HEK293 (cell line): Measurements from ENCODE around the gene CLK2.
A peak's percentile ranks its signal among the peaks of the same experiment; 100 is the strongest.

Experiments used
- CTCF ChIA-PET: fragments of 350-600 bp; formaldehyde crosslinking; extraction: SDS; loops from one replicate; lab custom pipeline; 2021; ENCODE audit warnings: antibody characterized with exemption; lab: Yijun Ruan, JAX
- POLR2A ChIA-PET: fragments of 300-600 bp; formaldehyde crosslinking; extraction: SDS; loops from one replicate; lab custom pipeline; 2020; ENCODE audit warnings: antibody characterized with exemption, inconsistent platforms; lab: Yijun Ruan, JAX
- H3K27ac ChIP-seq: fragments of 200-500 bp; sonication (Bioruptor generic); 2 replicates; pipeline ENCODE4 v1.5.1; 2014; ENCODE audit warnings: low read depth, low read length, control low read depth, inconsistent platforms; ENCODE audit errors: extremely low read depth
- H3K36me3 ChIP-seq, 2 experiments: fragments of 200-500 bp in 1 of 2; sonication (Bioruptor generic) in 1 of 2; 1 replicate in 1 of 2; 2 replicates in 1 of 2; pipeline ENCODE4 v1.5.1; 2014 to 2017; ENCODE audit warnings: inconsistent platforms in 2 of 2, low read length in 2 of 2; ENCODE audit not compliant: control insufficient read depth in 2 of 2, insufficient read depth in 1 of 2
- H3K4me1 ChIP-seq: fragments of 200-500 bp; sonication (Bioruptor generic); 2 replicates; pipeline ENCODE4 v1.5.1; 2014; ENCODE audit warnings: mild to moderate bottlenecking, low read length, inconsistent platforms; ENCODE audit not compliant: control insufficient read depth, insufficient read depth
- H3K4me3 ChIP-seq: 2 replicates; pipeline ENCODE4 v1.5.1; 2011; ENCODE audit warnings: low read depth, mild to moderate bottlenecking, control low read depth, low read length, moderate library complexity
- H3K9me3 ChIP-seq: fragments of 200-500 bp; sonication (Bioruptor generic); 2 replicates; pipeline ENCODE4 v1.5.1; 2014; ENCODE audit warnings: low read depth, low read length, inconsistent platforms; ENCODE audit not compliant: control insufficient read depth, insufficient read depth
- EGR2 ChIP-seq: fragments of 450-650 bp; formaldehyde crosslinking; IDR thresholded peaks from 2 replicates; pipeline ENCODE4 v1.5.1; 2016; ENCODE audit warnings: low read depth, missing biosample characterization, missing genetic modification characterization
- GFI1B ChIP-seq: fragments of 450-650 bp; formaldehyde crosslinking; IDR thresholded peaks from 2 replicates; pipeline ENCODE4 v1.5.1; 2016; ENCODE audit warnings: missing biosample characterization, missing genetic modification characterization
- GLI2 ChIP-seq: fragments of 450-650 bp; formaldehyde crosslinking; IDR thresholded peaks from 2 replicates; pipeline ENCODE4; 2017; ENCODE audit warnings: missing biosample characterization, missing genetic modification characterization, low read depth, borderline replicate concordance
- IKZF3 ChIP-seq: fragments of 450-650 bp; IDR thresholded peaks from 2 replicates; pipeline ENCODE4 v1.5.0; 2018; ENCODE audit warnings: missing biosample characterization, mild to moderate bottlenecking, missing genetic modification characterization, moderate library complexity
- KLF1 ChIP-seq: fragments of 450-650 bp; formaldehyde crosslinking; IDR thresholded peaks from 2 replicates; pipeline ENCODE4 v1.5.1; 2016; ENCODE audit warnings: missing biosample characterization, missing genetic modification characterization
- KLF8 ChIP-seq: fragments of 450-650 bp; formaldehyde crosslinking; IDR thresholded peaks from 2 replicates; pipeline ENCODE4 v1.5.1; 2016; ENCODE audit warnings: missing biosample characterization, missing genetic modification characterization
- TCF7L2 ChIP-seq: IDR thresholded peaks from 2 replicates; pipeline ENCODE4 v1.6.1; 2011; ENCODE audit warnings: low read depth, mild to moderate bottlenecking, inconsistent platforms, low read length, moderate library complexity, borderline replicate concordance
- ZBTB8A ChIP-seq: fragments of 450-650 bp; formaldehyde crosslinking; IDR thresholded peaks from 2 replicates; pipeline ENCODE4 v1.5.1; 2016; ENCODE audit warnings: missing biosample characterization, missing genetic modification characterization
- ZFHX2 ChIP-seq: fragments of 450-650 bp; formaldehyde crosslinking; conservative IDR thresholded peaks from 2 replicates; pipeline ENCODE4 v1.5.1; 2016; ENCODE audit warnings: missing biosample characterization, missing genetic modification characterization
- ZNF112 ChIP-seq: fragments of 450-650 bp; formaldehyde crosslinking; IDR thresholded peaks from 2 replicates; pipeline ENCODE4 v1.5.0; 2017; ENCODE audit warnings: missing biosample characterization, missing genetic modification characterization
- ZNF114 ChIP-seq: fragments of 450-650 bp; formaldehyde crosslinking; IDR thresholded peaks from 2 replicates; pipeline ENCODE4 v1.5.0; 2017; ENCODE audit warnings: missing biosample characterization, missing genetic modification characterization
- ZNF146 ChIP-seq: fragments of 450-650 bp; formaldehyde crosslinking; IDR thresholded peaks from 2 replicates; pipeline ENCODE4 v1.5.1; 2016; ENCODE audit warnings: missing biosample characterization, missing genetic modification characterization
- ZNF169 ChIP-seq: fragments of 450-650 bp; formaldehyde crosslinking; IDR thresholded peaks from 2 replicates; pipeline ENCODE4 v1.5.1; 2016; ENCODE audit warnings: missing biosample characterization, missing genetic modification characterization
- ZNF221 ChIP-seq: fragments of 450-650 bp; formaldehyde crosslinking; IDR thresholded peaks from 2 replicates; pipeline ENCODE4 v1.5.1; 2017; ENCODE audit warnings: missing biosample characterization, missing genetic modification characterization, borderline replicate concordance
- ZNF23 ChIP-seq: fragments of 450-650 bp; formaldehyde crosslinking; IDR thresholded peaks from 2 replicates; pipeline ENCODE4 v1.5.1; 2016; ENCODE audit warnings: missing biosample characterization, missing genetic modification characterization, borderline replicate concordance
- ZNF426 ChIP-seq: fragments of 450-650 bp; formaldehyde crosslinking; IDR thresholded peaks from 2 replicates; pipeline ENCODE4 v1.5.1; 2017; ENCODE audit warnings: missing biosample characterization, missing genetic modification characterization, mild to moderate bottlenecking, inconsistent platforms, moderate library complexity
- ZNF501 ChIP-seq: fragments of 450-650 bp; formaldehyde crosslinking; IDR thresholded peaks from 2 replicates; pipeline ENCODE4 v1.5.1; 2016; ENCODE audit warnings: missing biosample characterization, missing genetic modification characterization
- ZNF514 ChIP-seq: fragments of 450-650 bp; formaldehyde crosslinking; IDR thresholded peaks from 2 replicates; pipeline ENCODE4 v1.5.1; 2016; ENCODE audit warnings: missing biosample characterization, missing genetic modification characterization
- ZNF585B ChIP-seq: fragments of 450-650 bp; formaldehyde crosslinking; IDR thresholded peaks from 2 replicates; pipeline ENCODE4 v1.5.1; 2016; ENCODE audit warnings: missing biosample characterization, missing genetic modification characterization
- ZNF600 ChIP-seq: fragments of 450-650 bp; formaldehyde crosslinking; IDR thresholded peaks from 2 replicates; pipeline ENCODE4 v1.5.1; 2016; ENCODE audit warnings: missing biosample characterization, missing genetic modification characterization
- ZNF624 ChIP-seq: fragments of 450-650 bp; formaldehyde crosslinking; IDR thresholded peaks from 2 replicates; pipeline ENCODE4 v1.5.1; 2017; ENCODE audit warnings: missing biosample characterization, missing genetic modification characterization
- ZNF707 ChIP-seq: fragments of 450-650 bp; formaldehyde crosslinking; IDR thresholded peaks from 2 replicates; pipeline ENCODE4 v1.5.1; 2016; ENCODE audit warnings: missing biosample characterization, missing genetic modification characterization
- ZNF768 ChIP-seq: fragments of 450-650 bp; formaldehyde crosslinking; IDR thresholded peaks from 2 replicates; pipeline ENCODE4 v1.5.1; 2018; ENCODE audit warnings: missing biosample characterization, mild to moderate bottlenecking, missing genetic modification characterization
- ZNF785 ChIP-seq: fragments of 450-650 bp; formaldehyde crosslinking; IDR thresholded peaks from 2 replicates; pipeline ENCODE4 v1.5.1; 2016; ENCODE audit warnings: missing biosample characterization, missing genetic modification characterization
- ZNF792 ChIP-seq: fragments of 450-650 bp; formaldehyde crosslinking; IDR thresholded peaks from 2 replicates; pipeline ENCODE4 v1.5.1; 2016; ENCODE audit warnings: missing biosample characterization, missing genetic modification characterization
- ZSCAN30 ChIP-seq: fragments of 450-650 bp; IDR thresholded peaks from 2 replicates; pipeline ENCODE4 v1.5.1; 2018; ENCODE audit warnings: missing biosample characterization, mild to moderate bottlenecking, missing genetic modification characterization, moderate library complexity
- TF ChIP-seq, protein P1 (sequence below): fragments of 450-650 bp; formaldehyde crosslinking; IDR thresholded peaks from 2 replicates; pipeline ENCODE4 v1.5.1; 2016; ENCODE audit warnings: missing biosample characterization, missing genetic modification characterization, borderline replicate concordance
- TF ChIP-seq, protein P2 (sequence below): fragments of 450-650 bp; formaldehyde crosslinking; IDR thresholded peaks from 2 replicates; pipeline ENCODE4 v1.5.1; 2016; ENCODE audit warnings: missing biosample characterization, missing genetic modification characterization
- TF ChIP-seq, protein P3 (sequence below): fragments of 450-650 bp; formaldehyde crosslinking; IDR thresholded peaks from 2 replicates; pipeline ENCODE4 v1.5.1; 2016; ENCODE audit warnings: missing biosample characterization, missing genetic modification characterization
- TF ChIP-seq, protein P4 (sequence below): fragments of 450-650 bp; formaldehyde crosslinking; IDR thresholded peaks from 2 replicates; pipeline ENCODE4 v1.5.1; 2017; ENCODE audit warnings: missing biosample characterization, missing genetic modification characterization

Gene CLK2

DNA sequence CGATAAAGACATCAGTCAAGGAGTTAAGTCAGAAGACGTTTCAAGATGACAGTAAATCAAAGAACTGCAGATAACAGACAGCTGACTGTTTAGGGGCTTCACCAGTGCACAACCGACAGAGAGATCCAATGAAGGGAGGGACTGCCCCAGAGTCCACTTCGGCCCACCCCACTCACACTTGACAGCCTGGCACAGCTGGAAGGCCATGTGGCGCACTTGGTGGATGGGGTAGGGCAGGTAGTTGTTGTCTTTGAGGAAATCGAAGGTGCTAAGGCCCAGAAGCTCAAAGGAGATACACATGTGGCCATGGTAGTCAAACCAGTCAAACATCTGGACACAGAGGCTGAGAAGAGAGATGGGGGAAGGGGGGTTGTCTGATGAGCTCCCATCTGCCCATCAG lies 6.8 kb downstream of the CLK2 start:
- ChIA-PET CTCF (interaction anchor here (0.6 to 2.1 kb wide), 7 partner anchors 9 to 1789 kb away, joined by 3 to 20 read pairs (median 3); partner anchors contain the start of gene ENTREP3), POLR2A (interaction anchor here (0.9 to 1.4 kb wide), 4 partner anchors 10 to 50 kb away, joined by 3 to 4 read pairs (median 4); partner anchors contain the start of gene ENTREP3)
- H3K4me3 ChIP-seq: no peak overlapping the region
- no peaks in the 10 kb centered on the region for H3K4me1 ChIP-seq
- peak overlapping the region; percentile 26; the same call in 1 of the 2 replicates for H3K27ac ChIP-seq
- H3K36me3 ChIP-seq: peaks cover 36 to 87% of the 10 kb centered on the region in 2 experiments
- no peaks in the 10 kb centered on the region for H3K9me3 ChIP-seq
- TF ChIP-seq ZNF426 (tag by site-specific recombination): no peak
- TF ChIP-seq ZNF169 (tag by site-specific recombination): no peak
- TF ChIP-seq, protein P1, sequence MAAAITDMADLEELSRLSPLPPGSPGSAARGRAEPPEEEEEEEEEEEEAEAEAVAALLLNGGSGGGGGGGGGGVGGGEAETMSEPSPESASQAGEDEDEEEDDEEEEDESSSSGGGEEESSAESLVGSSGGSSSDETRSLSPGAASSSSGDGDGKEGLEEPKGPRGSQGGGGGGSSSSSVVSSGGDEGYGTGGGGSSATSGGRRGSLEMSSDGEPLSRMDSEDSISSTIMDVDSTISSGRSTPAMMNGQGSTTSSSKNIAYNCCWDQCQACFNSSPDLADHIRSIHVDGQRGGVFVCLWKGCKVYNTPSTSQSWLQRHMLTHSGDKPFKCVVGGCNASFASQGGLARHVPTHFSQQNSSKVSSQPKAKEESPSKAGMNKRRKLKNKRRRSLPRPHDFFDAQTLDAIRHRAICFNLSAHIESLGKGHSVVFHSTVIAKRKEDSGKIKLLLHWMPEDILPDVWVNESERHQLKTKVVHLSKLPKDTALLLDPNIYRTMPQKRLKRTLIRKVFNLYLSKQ: no peak
- no peak for TF ChIP-seq IKZF3 (tag by site-specific recombination)
- TF ChIP-seq ZNF785 (tag by site-specific recombination): no peak
- no peak for TF ChIP-seq TCF7L2
- no peak for TF ChIP-seq ZNF792 (tag by site-specific recombination)
- no peak for TF ChIP-seq ZNF114 (tag by site-specific recombination)
- TF ChIP-seq, protein P2, sequence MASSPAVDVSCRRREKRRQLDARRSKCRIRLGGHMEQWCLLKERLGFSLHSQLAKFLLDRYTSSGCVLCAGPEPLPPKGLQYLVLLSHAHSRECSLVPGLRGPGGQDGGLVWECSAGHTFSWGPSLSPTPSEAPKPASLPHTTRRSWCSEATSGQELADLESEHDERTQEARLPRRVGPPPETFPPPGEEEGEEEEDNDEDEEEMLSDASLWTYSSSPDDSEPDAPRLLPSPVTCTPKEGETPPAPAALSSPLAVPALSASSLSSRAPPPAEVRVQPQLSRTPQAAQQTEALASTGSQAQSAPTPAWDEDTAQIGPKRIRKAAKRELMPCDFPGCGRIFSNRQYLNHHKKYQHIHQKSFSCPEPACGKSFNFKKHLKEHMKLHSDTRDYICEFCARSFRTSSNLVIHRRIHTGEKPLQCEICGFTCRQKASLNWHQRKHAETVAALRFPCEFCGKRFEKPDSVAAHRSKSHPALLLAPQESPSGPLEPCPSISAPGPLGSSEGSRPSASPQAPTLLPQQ (tag by site-specific recombination): no peak
- TF ChIP-seq KLF1: no peak
- no peak for TF ChIP-seq ZNF146
- no peak for TF ChIP-seq EGR2 (tag by site-specific recombination)
- TF ChIP-seq KLF8 (tag by site-specific recombination): no peak
- TF ChIP-seq, protein P3, sequence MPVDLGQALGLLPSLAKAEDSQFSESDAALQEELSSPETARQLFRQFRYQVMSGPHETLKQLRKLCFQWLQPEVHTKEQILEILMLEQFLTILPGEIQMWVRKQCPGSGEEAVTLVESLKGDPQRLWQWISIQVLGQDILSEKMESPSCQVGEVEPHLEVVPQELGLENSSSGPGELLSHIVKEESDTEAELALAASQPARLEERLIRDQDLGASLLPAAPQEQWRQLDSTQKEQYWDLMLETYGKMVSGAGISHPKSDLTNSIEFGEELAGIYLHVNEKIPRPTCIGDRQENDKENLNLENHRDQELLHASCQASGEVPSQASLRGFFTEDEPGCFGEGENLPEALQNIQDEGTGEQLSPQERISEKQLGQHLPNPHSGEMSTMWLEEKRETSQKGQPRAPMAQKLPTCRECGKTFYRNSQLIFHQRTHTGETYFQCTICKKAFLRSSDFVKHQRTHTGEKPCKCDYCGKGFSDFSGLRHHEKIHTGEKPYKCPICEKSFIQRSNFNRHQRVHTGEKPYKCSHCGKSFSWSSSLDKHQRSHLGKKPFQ (tag by site-specific recombination): no peak
- no peak for TF ChIP-seq ZNF514 (tag by site-specific recombination)
- TF ChIP-seq, protein P4, sequence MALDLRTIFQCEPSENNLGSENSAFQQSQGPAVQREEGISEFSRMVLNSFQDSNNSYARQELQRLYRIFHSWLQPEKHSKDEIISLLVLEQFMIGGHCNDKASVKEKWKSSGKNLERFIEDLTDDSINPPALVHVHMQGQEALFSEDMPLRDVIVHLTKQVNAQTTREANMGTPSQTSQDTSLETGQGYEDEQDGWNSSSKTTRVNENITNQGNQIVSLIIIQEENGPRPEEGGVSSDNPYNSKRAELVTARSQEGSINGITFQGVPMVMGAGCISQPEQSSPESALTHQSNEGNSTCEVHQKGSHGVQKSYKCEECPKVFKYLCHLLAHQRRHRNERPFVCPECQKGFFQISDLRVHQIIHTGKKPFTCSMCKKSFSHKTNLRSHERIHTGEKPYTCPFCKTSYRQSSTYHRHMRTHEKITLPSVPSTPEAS (tag by site-specific recombination): no peak
- TF ChIP-seq ZNF112 (tag by site-specific recombination): no peak
- TF ChIP-seq ZSCAN30: no peak
- TF ChIP-seq GLI2 (tag by site-specific recombination): no peak

DNA sequence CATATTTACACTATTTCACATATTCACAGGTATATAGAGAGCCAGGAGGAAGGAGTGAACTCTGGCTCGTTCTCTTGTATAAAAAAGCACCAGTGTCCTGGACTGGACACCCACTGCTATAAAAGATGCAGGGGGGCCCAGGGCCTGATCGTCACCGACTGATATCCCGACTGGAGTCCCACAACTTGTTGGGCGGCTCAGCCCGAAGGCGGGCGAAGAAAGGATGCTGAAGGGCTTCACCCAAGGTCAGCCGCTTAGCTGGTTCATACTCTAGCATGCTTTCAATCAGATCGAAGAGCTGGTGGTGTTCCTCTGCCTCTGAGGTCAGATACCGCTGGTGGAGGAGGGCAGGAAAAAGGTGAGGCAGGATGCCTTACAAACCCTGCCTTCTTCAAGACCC lies 10.2 kb downstream of the CLK2 start:
- CTCF ChIA-PET: interaction anchor here (0.8 to 6.2 kb wide), 2 partner anchors 13 to 15 kb away, joined by 5 to 91 read pairs; no protein-coding TSS in a partner anchor
- H3K4me3 ChIP-seq: no peak overlapping the region
- peaks cover 17 to 78% of the 10 kb centered on the region in 2 experiments for H3K36me3 ChIP-seq
- H3K27ac ChIP-seq: peak overlapping the region; percentile 35; the same call in 1 of the 2 replicates
- H3K9me3 ChIP-seq: no peaks in the 10 kb centered on the region
- no peaks in the 10 kb centered on the region for H3K4me1 ChIP-seq
- TF ChIP-seq ZNF585B (tag by site-specific recombination) (no peak), ZNF23 (no peak), ZNF768 (tag by site-specific recombination) (no peak), ZNF169 (tag by site-specific recombination) (no peak), GFI1B (tag by site-specific recombination) (no peak), ZNF624 (tag by site-specific recombination) (no peak), ZNF221 (tag by site-specific recombination) (no peak), ZNF600 (no peak), ZFHX2 (tag by site-specific recombination) (no peak), ZNF501 (tag by site-specific recombination) (no peak), ZBTB8A (tag by site-specific recombination) (no peak), ZNF707 (tag by site-specific recombination) (no peak)
- TF ChIP-seq, all 188 proteins: peak for 0
- POLR2A ChIA-PET: interaction anchor here (2.6 kb wide), 1 partner anchor 10 kb away, joined by 19 read pairs; the partner anchor contains the start of gene CLK2
